Skeletal muscle satellite cell (primary cell): ENCODE data around the gene C17orf58.
"Not testable (repeated sequence)": the region's sequence is repeated elsewhere in the genome, so short reads cannot be mapped to it uniquely, and the experiment has no call there.

ENCODE experiments used
- H3K27me3 ChIP-seq: 2 replicates; pipeline ENCODE4 v1.7.0; 2013; ENCODE audit warnings: low read length; ENCODE audit not compliant: control insufficient read depth, insufficient read depth
- H3K36me3 ChIP-seq: 2 replicates; pipeline ENCODE4 v1.7.0; 2013; ENCODE audit warnings: mild to moderate bottlenecking, control low read depth, low read length; ENCODE audit not compliant: insufficient read depth
- H3K4me1 ChIP-seq: 2 replicates; pipeline ENCODE4 v1.7.0; 2013; ENCODE audit warnings: low read length; ENCODE audit not compliant: control insufficient read depth, insufficient read depth
- H3K4me2 ChIP-seq: 2 replicates; pipeline ENCODE4 v1.7.0; 2013; ENCODE audit warnings: mild to moderate bottlenecking, low read length
- H3K4me3 ChIP-seq: 2 replicates; pipeline ENCODE4 v1.7.0; 2013; ENCODE audit warnings: low read length
- H3K9ac ChIP-seq: 2 replicates; pipeline ENCODE4 v1.7.0; 2013; ENCODE audit warnings: mild to moderate bottlenecking, low read depth, low read length, moderate library complexity
- H3K9me3 ChIP-seq: replicated peaks from 2 replicates; pipeline ENCODE4 v1.7.0; 2013; ENCODE audit warnings: mild to moderate bottlenecking, control low read depth, low read length

C17orf58 gene

DNA sequence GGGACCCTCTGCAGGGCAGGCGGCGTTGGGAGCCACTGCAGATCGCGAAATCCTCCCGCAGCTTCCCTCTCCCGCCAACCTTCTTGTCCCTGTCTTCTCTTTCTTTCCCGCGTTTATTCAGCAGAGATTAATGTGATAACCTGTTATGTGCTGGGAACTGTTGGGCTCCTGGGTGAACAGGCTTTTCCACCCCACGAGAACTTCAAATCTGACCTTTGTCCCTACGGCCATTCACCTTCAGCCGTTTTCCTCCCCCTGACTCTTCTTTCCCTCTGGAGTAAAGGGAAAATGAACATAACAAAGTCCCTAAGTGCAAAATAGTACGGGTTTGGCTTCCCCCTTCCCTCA lies 24.1 kb upstream of the C17orf58 start:
- Histone ChIP-seq H3K4me1 (peaks cover 6% of the 10 kb centered on the region), H3K27me3 (no peaks in the 10 kb centered on the region), H3K9me3 (no peaks in the 10 kb centered on the region), H3K4me3 (peak overlapping the region; percentile 73), H3K4me2 (peak overlapping the region; percentile 88), H3K36me3 (no peaks in the 10 kb centered on the region), H3K9ac (peak overlapping the region; percentile 80)

DNA sequence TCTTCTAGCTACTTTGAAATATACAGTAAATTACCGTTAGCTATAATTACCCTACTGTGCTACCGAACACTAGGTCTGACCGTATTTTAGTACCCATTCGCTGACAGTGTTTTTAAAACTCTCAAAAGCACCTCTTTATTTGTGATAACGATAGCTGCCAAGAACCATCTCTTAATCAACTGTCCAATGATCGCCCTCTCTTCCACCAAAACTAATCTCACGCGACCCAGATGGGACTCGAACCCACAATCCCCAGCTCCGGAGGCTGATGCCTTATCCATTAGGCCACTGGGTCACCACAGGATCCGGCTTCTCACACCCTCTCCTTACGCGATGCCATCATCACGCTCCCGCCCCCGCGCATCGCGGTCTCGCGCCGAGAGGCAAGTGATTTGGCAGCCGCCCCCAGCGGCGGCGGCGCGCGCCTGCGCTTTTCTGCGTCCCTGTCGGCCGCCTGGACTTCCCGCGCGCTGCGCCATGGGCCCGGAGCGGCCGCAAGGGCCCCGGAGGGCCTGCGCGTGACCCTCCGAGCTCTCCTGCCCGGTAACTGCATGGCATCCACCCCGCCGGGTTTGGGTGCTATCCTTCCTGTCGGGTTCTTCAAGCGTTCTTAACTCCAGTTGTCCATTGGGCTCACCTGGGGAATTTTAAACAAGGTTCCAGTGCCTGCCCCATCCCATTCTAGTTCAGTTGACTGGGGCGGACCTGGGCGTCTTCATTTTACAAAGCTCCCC lies 23.6 kb upstream of the C17orf58 start:
- H3K27me3 ChIP-seq = peaks cover 3% of the 10 kb centered on the region
- H3K4me2 ChIP-seq = peak overlapping the region; percentile 88
- H3K9ac ChIP-seq = peak overlapping the region; percentile 80
- H3K4me3 ChIP-seq = peak overlapping the region; percentile 73
- no peaks in the 10 kb centered on the region for H3K9me3 ChIP-seq
- H3K36me3 ChIP-seq = no peaks in the 10 kb centered on the region
- peaks cover 6% of the 10 kb centered on the region for H3K4me1 ChIP-seq

DNA sequence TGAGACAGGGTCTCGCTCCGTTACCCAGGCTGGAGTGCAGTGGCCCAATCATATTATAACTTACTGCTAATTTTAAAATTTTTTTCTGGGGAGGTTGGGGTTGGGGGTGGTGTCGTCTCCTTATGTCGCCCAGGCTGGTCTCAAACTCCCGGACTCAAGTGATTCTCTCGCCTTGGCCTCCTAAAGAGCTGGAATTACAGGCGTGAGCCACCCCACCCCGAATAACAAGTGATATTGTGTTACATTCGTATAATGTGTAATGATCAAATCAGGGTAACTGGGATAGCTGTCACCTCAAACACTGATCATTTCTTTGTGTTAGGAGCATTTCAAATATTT lies 23.0 kb upstream of the C17orf58 start:
- Histone ChIP-seq H3K4me2 (peak overlapping the region; percentile 40), H3K9me3 (no peaks in the 10 kb centered on the region), H3K4me1 (peaks cover 6% of the 10 kb centered on the region), H3K36me3 (no peaks in the 10 kb centered on the region), H3K9ac (no peak overlapping the region), H3K4me3 (no peak overlapping the region), H3K27me3 (peaks cover 3% of the 10 kb centered on the region)

DNA sequence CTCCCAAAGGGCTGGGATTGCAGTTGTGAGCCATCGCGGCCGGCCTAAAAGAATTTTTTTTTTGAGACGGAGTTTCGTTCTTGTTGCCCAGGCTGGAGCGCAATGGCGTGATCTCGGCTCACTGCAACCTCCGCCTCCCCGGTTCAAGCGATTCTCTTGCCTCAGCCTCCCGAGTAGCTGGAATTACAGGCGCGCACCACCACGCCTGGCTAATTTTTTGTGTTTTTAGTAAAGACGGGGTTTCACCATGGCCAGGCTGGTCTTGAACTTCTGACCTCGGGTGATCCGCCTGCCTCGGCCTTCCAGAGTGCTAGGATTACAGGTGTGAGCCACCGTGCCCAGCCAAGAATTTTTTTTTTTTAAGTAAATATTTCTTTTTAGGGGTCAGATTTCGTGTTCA lies 22.2 kb upstream of the C17orf58 start:
- H3K4me1 ChIP-seq, H3K4me3 ChIP-seq, H3K9me3 ChIP-seq, H3K9ac ChIP-seq, H3K27me3 ChIP-seq, H3K36me3 ChIP-seq, H3K4me2 ChIP-seq: not testable (repeated sequence)

DNA sequence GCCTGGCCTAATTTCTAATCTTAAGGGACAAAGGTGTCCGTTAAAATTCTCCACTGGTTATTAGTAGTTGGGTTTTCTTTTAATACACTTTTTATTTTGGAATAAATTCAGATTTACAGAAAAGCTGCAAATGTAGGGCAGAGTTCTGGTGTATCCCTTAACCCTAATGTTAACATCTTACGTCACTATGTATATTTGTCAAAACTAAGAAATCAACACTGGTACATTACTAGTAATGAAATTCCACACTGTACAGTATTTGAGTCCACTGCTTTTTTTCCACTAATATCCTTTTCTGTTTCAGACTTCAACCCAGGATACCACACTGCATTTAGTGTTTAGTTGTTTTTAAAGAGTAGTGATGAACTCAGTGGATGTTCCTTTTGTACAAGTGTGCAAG lies 20.6 kb upstream of the C17orf58 start:
- Histone ChIP-seq H3K27me3 (peaks cover 3% of the 10 kb centered on the region), H3K4me1 (peaks cover 6% of the 10 kb centered on the region)

DNA sequence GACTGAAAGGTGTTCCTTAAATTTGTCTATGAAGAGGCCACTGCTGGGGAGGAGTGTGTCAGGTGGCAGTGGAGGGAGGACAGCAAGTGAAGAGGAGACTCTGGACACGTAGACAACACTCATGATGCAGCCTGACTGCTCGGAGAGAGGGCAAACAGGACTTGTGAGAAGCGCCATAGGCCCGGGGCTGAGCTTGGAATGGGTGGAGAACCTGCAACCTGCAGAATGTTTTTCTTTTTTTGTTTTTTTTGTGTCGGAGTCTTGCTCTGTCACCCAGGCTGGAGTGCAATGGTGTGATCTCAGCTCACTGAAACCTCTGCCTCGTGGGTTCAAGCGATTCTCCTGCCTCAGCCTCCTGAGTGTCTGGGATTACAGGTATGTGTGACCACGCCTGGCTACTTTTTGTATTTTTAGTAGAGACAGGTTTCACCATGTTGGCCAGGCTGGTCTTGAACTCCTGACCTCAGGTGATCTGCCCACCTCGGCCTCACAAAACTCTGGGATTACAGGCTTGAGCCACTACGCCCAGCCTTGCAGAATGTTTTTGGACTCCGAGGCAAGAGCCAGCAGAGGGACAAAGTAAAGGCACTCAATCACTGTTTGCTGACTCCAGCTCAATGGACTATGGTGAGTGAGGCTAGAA lies 18.9 kb upstream of the C17orf58 start:
- Histone ChIP-seq H3K36me3 (no peaks in the 10 kb centered on the region), H3K9ac (no peak overlapping the region), H3K27me3 (peaks cover 3% of the 10 kb centered on the region), H3K4me2 (no peak overlapping the region), H3K4me1 (peaks cover 2% of the 10 kb centered on the region), H3K4me3 (no peak overlapping the region), H3K9me3 (no peaks in the 10 kb centered on the region)

More for the DNA sequence above, 20.6 kb upstream of the C17orf58 start:
- Histone ChIP-seq H3K9ac (no peak overlapping the region), H3K36me3 (no peaks in the 10 kb centered on the region), H3K4me2 (no peak overlapping the region), H3K4me3 (no peak overlapping the region), H3K9me3 (no peaks in the 10 kb centered on the region)

DNA sequence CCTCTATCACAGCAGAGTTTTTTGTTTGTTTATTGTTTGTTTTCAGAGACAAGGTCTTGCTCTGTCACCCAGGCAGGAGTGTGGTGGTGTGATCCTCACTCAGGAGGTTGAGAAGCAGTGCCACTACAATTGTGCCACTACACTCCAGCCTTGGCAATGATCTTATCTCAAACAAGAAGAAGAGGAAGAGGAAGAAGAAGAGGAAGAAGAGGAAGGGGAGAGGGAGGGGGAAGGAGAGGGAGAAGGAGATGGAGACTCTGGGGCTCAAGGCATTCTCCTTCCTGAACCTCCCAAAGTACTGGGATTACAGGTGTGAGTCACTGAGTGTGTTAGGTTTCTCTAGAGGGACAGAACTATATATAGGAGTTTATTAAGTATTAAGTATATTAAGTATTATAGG lies 17.1 kb upstream of the C17orf58 start:
- Histone ChIP-seq H3K4me3 (no peak overlapping the region), H3K4me1 (no peaks in the 10 kb centered on the region), H3K4me2 (no peak overlapping the region), H3K9me3 (no peaks in the 10 kb centered on the region), H3K9ac (no peak overlapping the region), H3K27me3 (peaks cover 3% of the 10 kb centered on the region), H3K36me3 (no peaks in the 10 kb centered on the region)

DNA sequence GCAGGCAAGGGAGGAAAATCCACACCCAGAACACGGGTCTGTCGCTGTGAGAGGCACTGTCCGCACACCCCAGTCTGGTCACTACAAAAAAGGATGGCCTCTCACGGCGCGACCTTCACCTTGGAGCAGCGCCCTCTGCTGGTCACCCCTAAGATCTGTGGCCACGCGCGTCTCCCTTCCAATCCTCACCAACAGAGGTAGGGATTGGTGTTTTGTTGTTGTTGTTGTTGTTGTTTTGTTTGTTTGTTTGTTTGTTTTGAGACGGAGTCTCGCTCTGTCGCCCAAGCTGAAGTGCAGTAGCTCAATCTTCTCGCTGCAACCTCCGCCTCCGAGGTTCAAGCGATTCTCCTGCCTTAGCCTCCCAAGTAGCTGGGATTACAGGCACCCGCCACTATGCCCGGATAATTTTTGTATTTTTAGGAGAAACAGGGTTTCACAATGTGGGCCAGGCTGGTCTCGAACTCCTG lies 15.0 kb upstream of the C17orf58 start:
- H3K9ac ChIP-seq = no peak overlapping the region
- no peaks in the 10 kb centered on the region for H3K36me3 ChIP-seq
- H3K27me3 ChIP-seq = peaks cover 6% of the 10 kb centered on the region
- H3K9me3 ChIP-seq = no peaks in the 10 kb centered on the region
- no peak overlapping the region for H3K4me3 ChIP-seq
- peak overlapping the region; percentile 41 for H3K4me2 ChIP-seq
- H3K4me1 ChIP-seq = no peaks in the 10 kb centered on the region

DNA sequence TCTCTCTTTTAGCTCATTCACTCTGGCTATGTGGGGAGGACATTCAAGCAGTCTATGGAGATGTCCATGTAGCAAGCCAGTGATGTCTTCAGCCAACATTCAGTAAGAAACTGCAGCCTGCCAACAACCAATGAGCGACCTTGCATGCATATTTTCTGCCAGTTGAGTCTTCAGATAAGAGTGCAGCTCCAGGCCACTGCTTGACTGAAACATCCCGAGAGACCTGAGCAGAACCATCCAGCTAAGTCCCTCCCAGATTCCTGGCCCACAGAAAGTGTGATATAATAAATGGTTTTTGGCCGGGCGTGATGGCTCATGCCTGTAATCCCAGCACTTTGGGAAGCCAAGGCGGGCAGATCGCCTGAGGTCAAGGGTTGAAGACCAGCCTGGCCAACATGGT lies 10.5 kb upstream of the C17orf58 start:
- H3K9ac ChIP-seq = no peak overlapping the region
- H3K36me3 ChIP-seq = no peaks in the 10 kb centered on the region
- H3K4me1 ChIP-seq = no peaks in the 10 kb centered on the region
- H3K9me3 ChIP-seq = no peaks in the 10 kb centered on the region
- peaks cover 3% of the 10 kb centered on the region for H3K27me3 ChIP-seq
- H3K4me2 ChIP-seq = no peak overlapping the region
- no peak overlapping the region for H3K4me3 ChIP-seq

DNA sequence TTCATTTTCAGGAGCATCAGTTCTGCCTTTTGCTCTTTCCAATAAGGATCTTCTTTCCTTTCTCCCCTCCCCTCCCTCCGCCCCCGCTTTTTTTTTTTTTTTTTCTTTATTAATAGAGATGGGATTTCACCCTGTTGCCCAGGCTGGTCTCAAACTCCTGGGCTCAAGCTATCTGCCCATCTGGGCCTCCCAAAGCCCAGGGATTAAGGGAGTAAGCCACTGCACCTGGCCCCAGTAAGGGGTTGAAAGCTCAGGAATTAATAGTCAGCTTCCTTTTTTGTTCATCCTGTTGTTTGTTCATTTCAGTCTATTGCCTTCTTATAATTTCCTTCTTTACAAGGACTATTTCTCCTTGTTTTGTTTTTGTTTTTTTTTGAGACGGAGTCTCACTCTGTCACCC lies 7.9 kb upstream of the C17orf58 start:
- H3K4me2 ChIP-seq = no peak overlapping the region
- H3K27me3 ChIP-seq = peaks cover 3% of the 10 kb centered on the region
- no peak overlapping the region for H3K4me3 ChIP-seq
- no peak overlapping the region for H3K9ac ChIP-seq
- no peaks in the 10 kb centered on the region for H3K9me3 ChIP-seq
- H3K4me1 ChIP-seq = no peaks in the 10 kb centered on the region
- H3K36me3 ChIP-seq = no peaks in the 10 kb centered on the region

DNA sequence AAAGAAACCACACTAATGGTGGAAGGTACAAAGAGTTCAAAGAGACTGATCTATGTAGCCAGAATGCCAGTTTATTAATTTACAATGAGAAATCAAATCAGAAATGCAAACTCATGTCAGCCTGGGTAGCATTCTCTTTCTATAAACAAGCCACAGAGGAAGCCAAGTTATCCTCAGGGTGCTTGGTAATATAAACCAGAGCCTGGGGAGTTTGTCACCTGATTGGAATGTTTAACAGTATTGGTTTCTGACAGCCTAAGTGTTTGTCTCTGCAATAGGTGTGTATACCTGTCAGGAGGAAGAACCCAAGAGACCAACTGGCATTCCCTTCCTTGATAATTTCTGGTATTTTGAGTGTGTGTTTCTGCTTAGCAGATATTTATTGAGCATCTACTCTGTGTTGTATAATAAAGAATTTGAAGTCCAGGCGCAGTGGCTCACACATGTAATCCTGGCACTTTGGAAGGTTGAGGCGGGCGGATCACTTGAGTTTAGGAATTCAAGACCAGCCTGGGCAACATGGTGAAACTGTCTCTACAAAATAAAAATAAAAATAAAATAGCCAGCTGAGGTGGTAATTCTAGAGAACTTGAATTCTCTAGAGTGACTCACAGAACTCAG lies 3.1 kb upstream of the C17orf58 start:
- peaks cover 21% of the 10 kb centered on the region for H3K4me1 ChIP-seq
- no peaks in the 10 kb centered on the region for H3K36me3 ChIP-seq
- H3K4me3 ChIP-seq = no peak overlapping the region
- H3K9me3 ChIP-seq = no peaks in the 10 kb centered on the region
- no peak overlapping the region for H3K4me2 ChIP-seq
- H3K9ac ChIP-seq = no peak overlapping the region
- H3K27me3 ChIP-seq = peaks cover 5% of the 10 kb centered on the region

DNA sequence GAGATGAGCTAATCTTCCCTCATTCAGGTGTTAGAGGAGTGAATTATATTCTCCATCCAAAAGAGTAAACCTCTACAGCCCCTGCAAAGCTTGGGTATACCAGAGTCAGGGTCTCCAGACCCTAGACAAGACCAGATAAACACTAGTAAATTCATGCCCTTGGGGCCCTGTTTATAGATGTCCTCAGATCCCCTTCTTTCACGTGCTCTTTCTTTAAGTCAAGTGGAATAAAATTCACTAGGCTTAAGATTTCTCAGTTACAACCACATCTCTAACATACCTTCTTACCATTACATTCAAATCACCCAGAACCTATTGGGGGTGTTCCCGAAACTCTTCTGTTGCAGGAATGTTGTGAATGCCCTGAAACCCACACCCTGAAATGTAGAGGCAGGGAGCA lies 2.2 kb upstream of the C17orf58 start:
- H3K4me1 ChIP-seq = peaks cover 26% of the 10 kb centered on the region
- peaks cover 5% of the 10 kb centered on the region for H3K27me3 ChIP-seq
- no peak overlapping the region for H3K9ac ChIP-seq
- H3K4me2 ChIP-seq = no peak overlapping the region
- H3K4me3 ChIP-seq = no peak overlapping the region
- no peaks in the 10 kb centered on the region for H3K36me3 ChIP-seq
- H3K9me3 ChIP-seq = no peaks in the 10 kb centered on the region
